HG03045 (cell line): ENCODE measurements around the gene GLI3.

Experiments
- ATAC-seq: cut with Tn5 transposase; IDR thresholded peaks from one replicate; pipeline ENCODE4 v1.9.1; 2021; ENCODE audit warnings: mild to moderate bottlenecking, moderate library complexity; ENCODE audit not compliant: unreplicated experiment

GLI3 gene

DNA sequence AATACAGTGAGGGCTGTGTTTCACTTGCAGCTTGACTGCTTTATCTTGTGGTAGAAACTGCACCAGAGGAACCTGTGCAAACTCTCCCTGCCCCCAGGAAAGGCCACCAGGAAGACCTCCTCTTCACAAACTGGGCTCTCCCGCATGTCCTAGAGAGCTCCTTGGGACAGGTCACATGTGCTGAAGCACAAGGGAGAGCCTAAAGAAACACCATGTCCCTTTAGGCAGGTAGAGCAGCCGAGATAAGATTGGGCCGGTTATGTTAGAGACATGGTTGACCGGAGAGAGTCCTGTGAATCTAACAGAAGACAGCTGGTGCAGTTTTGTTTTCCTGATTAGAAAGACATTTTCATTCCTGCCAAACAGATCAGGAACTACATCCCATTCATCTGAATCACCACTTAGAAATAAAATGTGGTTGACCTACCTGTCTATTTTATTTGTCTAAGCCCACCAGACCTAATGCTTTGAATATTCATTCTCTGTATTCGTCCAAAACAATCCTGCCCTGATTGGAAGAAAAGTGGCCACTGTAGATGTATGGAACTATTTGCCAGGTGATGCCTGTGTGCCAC, 224.1 kb downstream of the GLI3 start:
- ATAC-seq, result no peak

DNA sequence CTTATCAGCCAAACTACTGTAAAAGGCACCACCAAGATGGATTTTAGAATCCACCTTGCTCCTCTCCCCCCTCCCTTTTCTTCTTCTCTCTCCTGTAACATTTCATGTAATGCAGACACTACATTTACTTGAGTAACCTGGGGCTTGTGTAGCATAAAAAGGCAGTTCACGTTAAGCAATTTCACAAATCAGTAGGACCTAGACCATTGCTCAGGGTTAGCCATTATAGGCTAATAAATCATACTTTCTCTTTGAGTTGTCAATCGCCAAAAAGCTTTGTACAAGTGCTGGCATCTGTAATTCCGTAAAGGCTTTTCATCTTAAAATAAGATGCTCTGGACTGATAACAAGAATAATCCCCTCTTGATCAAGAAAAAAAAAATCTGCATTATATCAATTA, 224.7 kb downstream of the GLI3 start:
- ATAC-seq, result no peak

DNA sequence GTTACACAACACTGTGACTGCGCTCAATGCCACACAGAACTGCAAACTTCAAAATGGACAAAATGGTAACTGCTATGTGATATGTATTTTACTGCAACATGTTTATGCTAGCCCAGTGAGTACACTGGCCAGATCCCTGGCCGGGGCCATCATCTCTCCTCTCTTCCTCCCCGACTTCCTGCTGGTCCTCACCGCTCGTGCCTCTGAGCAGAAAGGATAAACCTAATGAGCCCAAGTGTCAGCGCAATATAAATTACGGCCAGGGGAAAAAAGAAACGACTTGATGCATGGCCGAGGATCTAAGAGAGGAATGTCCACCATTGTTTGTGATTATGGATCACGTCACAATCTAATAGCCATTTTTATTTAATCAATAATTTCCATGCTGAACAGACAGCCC, 225.2 kb downstream of the GLI3 start:
- ATAC-seq, result no peak

DNA sequence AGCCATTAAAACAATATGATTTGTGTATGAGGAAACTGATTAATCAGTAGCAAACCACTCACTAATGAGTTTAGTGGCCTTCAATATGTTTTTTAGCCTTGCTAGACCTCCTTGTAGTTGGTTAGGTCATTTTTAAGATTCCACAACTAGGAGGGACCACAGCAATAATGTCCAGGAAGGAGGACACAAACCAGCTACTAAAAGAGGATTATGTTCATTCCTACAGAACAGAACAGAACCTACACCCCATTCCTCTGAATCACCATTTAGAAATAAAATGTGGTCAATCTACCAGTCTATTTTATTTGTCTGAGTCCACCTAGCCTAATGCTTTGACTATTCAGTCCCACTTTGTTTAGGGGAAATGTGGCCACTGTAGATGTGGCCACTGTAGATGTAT, 226.3 kb downstream of the GLI3 start:
- ATAC-seq, result no peak

DNA sequence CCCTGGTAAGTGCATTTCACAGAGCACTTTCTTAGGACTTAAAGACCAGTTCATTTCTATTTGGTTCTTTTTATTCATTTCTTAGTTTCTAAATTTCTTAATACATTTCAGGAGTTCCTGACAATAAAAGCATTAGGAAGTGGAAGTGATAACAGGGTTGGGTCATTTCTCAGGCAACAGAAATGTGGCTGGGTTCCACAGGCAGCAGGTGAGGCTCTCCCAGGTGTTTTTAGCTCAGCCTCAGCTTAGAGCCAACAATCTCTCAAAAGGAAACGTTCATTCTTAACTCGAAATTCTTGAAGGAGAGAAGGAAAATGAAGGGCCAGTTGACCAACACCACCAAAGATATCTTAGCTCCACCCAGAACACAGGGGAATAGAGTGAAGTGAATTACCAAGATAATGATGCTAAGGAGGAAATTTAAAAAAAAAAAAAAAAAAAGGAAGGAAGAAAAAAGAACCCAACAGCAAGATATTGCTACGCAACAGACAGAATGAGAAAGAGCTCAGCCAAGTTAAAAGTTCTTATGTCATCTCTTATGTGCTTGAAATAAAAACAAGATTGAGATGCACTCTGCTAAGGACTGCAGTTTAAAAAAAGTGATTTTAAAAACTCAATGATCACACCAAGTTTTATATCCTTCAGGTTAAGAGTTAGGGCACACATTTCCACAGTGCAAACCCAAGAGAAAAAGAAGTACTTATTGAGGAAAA, 230.1 kb downstream of the GLI3 start:
- no peak for ATAC-seq

DNA sequence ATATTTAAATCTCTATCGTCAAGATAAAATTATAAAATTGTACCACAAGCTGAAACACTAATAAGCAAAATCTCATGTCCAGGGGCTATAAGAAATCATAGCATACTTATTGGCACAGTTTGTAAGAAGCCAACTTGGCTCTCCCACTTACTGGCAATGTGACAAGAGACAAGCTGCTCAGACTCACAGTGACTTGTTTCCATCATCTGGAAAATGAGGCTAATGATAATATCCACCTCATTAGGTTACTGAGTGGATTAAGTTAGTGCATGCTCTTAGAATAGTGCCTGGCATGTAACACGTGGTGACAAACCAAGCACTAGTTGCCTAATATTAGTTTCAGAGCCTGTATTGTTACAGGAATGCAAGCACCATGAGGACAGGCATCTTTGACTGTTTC, 234.4 kb downstream of the GLI3 start:
- ATAC-seq, result no peak

DNA sequence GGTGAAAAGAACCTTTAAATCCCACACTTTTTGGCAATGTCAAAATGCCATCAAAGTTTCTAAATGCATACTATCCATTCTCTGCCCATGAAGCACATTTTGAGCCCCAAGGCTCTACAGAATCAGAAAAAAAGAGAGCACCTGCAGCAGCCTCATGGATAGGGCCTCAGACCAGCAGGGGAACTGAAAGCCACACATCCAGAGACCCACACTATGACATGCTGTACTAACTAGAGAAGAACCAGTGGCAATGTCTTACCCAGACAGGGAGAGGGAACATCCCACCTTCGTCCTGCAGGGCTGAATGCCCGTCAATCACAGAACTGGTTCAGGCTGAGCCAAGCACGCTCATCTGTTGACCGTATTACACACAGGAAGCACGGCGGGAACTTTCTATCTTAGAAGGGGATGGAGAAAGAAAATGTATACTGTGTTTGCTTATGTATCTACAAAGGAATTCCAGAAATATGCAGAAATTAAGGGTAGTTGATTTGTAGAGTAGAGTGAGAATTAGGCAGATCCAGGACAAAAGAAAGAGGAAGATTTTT, 237.2 kb downstream of the GLI3 start:
- no peak for ATAC-seq

DNA sequence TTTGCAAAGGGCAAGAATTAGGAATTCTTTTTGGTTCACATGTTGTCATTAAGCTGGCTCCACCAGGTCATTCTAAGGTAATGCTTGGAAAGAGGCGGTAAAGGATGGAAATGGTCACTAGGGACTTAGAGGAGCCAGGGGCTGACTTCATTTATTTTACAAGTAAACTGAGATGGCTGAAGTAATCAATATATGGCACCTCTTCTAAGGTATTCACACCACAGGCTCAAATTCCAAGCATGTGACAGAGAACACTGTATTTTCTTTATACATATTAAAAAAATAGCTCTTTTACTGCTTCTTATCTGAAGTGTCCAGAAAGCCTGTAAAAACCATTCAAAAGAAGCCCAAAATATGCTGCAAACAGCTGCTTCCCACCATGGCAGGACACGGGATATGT, 239.0 kb downstream of the GLI3 start:
- no peak for ATAC-seq

DNA sequence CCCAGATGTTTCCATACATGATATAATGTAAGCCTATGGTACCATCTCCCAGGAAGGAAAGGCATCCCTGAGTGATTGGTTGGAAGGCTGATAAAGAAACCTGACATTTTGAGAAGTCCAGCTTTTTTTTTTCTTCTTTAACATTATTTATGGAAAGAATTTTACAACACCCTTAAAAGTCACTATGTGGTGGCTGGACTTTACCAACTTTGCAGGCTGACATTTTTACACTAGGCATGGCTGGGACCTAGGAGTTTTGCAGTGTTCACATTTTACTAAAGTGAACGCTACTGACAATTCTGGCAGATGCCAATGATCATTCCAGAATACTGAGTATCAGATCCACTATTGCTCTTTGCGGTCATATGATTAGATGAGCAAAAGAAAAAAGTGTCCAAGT, 239.9 kb downstream of the GLI3 start:
- ATAC-seq, result no peak

DNA sequence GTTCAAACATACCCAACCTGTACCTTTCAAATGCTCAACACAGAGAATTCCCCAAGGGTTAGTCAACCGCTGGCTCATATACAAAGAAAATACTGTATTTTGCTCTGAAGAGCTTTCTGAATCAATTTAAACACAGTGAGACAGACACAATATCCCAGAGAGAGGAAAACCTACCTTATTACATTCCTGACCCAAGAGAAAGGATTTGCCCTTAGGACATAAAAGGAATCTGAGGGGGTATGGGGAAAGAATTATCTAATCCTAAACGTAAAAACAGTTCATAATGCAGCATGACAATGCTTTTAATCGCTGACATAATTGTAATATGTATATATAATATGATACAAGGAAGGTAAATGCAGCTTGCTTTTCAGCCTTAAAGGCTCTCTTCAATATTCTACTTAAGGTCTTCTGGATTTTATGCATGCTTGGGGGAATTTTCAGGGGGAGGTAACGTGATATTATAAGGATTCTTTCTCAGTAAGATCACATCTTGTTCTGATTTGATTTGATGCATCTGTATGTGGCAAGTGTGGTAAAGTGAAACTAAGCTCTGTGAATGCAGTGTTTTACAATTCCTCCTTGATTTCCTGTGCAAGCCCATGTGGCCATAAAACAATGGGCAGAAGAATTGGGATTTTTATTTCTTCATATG, 240.5 kb downstream of the GLI3 start:
- ATAC-seq, result no peak

DNA sequence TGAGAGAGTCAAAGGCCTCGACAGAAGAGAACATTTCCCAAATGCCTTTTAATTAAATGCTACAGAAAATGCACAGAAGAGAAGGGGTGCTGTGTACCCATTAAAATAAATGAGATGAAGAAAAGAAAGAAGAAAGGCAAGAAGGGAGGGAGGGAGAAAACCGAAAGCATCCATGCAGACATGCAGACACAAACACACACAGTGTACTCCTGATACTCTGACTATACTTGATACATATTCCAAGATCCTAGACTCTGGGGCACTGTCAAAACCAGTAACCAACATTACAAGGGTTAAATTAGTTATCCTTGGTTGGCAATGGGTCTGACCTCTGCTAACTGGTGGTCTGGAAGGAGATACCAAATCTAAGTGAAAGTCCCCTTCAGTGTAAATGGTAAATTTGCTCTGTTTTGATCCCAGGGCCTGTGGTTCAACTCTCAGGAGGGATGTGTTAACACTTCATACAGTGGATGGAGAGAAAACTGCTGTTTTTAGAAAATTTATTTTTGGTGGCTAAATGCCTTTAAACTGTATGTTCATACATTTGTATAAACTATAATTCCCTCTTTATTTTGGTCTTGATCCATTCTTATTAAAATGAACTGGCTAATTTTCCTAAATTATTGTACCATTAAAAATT, 241.3 kb downstream of the GLI3 start:
- ATAC-seq, result no peak

DNA sequence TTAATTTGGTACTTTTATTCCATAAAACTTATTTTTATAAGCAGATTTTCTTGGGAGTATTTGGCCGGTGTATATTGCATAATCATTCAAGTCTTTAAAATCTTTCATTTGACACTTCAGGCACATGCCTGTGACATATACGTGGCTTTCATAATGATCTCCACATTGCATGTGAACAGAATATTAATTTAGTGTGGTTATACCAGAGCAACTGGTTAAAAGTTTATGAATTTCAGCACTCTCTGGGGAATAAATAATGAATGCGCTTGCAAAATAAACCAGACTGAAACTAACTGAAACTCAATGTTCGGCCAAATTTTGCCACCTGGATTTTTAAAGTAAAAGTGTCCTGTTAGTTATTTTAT, 242.3 kb downstream of the GLI3 start:
- ATAC-seq, result no peak

DNA sequence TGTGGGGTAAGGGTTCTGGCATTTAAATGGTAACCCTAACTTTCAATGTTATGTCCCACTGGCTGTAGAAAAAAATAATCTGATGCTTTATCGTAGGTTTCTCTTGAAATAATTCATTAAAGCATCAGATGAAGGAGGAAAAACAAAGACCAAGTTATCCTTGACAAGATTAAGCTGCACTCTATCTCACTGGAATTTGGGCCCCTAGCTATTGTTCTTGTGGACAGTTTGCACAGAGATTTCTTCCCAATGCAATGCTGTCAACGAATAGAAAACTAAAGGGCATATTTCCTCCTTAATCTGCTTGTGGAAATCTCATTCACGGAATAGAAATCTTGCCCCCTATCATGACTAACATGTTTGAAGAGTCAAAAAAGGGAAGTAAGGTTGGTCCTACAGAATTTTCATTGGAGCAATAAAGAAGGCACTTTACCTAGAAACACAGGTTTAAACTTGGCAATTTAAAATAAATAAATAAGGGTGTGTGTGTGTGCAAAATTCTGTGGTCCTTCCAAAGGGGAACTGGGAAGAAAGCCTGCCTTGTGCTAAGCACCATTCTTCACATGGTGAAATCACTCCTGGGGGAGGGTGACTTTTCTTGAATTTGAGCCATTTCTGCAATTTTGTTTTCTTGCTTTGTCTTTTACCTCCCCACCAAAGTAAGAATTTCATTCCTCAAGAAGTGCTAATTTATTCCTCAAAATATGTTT, 242.8 kb downstream of the GLI3 start:
- ATAC-seq, result no peak

DNA sequence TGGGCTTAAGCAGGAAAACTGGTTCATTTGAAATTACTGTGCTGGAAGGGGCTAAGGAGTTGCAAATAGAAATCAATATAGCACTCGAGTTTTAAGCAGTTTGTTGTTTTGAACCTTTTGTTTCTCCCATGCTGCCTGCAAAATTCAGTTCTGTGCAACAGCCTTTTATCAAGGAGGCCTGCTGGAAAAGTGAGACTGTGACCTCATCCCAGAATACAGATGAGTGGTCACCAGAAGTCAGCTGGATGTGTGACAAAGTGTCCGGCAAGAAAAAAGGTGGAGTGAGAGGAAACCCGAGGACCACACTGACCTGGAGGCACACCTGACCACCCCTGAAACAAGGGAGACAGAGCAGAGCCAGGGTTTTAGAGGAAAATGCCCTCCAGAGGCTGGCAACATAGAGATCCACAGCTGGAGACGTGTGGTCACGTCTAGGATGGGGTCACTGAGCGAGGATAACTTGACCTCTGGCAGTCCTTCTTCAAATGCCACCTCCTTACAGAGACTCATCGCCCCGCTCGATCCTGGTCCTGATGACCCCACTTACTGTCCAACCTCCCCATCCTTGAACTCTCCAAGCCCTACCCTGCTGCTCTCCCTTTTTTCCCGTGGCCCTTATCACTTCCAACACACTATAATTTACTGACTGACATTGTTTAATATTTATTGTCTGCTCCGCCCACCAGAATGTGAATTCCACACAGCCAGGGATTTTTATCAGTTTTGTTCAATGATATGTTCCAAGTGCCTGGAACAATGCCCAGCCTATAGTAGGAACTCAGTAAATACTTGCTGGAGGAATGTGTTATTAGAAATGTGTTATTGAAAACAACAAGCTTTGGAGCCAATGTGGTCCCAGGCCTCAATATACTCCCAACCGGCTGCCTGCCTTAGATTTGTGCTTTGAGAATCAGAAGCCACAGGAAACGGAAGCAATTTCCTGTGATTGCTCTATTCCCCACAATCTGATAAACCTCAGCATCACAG, 243.8 kb downstream of the GLI3 start:
- ATAC-seq, result no peak

DNA sequence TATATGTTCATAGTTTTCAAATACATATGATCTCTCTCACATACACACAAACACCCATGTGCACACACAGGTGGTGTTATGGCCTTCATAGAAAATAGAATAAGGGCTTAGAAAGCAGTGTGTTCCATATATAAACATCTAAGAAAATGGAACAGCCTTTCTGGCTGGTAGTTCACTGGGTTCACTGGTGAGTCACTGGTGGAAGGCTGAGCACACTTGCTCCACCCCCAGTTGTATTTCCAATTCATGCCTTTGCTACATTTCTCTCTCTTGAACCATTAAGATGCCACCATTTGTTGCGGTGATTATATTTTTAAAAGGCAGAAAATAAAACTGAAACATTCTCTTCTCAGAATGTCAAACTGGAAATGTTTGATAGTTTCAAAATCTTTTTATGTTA, 252.1 kb downstream of the GLI3 start:
- ATAC-seq, result no peak

DNA sequence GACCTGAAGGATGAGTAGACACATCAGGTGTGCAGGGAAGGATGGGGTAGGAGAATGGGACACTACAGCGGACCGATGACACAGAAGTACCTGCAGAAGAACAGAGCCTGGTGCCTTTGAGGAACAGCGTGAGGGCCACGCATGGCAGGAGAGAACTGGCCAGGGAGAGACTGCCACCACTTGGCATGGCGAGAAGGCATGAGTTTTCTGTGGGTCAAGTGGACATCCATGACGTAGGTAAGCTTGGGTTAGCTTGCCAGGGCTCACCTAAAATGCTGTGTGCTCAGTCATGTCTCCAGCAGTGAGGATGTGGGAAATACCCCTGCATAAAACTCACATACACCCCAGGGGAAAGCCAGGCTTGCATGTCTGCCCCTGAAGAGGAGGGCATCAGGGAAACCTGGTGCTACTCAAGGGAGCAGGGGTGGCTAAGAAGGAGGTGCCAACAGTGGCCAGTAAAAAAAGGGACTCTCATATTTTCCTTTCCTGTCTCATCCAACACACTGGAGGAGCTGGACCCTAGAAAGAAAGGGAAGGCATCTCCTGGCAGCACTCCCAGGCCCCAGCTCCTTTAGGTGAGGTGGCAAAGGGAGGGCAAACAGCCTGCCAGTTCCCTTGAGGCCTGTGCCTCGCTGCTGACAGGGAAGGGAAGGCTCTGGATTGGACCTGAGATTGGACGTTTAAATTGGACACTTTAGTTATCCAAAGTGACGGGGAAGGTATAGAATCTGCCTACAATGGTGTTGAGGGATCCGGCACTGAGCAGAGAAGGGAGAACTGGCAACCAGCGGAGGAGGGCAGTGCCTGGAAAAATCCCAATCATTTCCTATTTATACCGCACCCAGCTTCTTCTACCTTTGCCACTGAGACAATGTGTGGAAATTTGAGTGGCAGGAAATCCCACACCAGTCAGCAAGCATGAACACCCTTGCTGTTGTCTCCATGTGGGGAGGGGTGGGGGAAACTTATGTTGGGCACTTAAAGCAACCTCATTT, 255.7 kb downstream of the GLI3 start:
- ATAC-seq, result no peak

DNA sequence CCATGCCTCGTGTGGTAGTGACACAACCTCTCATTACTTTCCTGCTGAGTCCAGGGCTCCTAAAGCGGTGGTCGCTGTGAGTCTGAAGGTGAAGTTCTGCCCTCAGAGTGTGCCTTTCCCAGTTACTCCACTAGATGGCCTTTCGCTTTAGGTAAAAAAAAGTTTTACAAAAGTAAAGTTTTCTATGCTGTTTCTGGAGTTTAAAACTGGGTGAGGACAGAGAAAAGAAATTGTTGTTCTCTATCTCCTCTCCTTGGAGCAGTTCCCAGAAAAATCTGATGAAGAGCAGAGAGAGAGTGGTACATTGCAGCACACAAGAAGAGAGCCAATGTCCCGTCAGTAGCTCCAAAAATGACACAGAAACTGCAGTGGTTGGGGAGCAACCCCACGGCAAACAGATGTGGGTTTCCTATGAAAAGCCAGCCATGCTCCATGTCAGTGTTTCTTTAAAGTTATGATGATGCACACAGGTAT, 257.1 kb downstream of the GLI3 start:
- ATAC-seq, result no peak

DNA sequence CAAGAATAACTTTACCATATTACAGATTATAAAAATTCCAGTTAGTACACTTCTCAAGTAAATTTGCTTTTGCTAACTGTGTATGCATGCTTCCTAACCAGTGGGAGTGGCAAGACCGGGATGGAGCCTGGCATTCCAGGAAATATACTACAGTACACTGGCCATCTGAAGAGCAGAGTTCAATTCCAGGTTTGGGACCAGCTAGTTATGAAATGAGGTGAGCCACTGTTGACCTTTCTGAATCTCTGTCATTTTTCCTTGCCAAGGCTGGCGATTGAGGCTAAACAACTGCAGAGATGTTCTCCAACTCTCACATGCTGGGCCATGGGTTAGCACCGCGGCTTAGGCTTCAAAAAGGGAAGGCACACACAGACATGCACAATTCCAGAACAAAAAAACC, 258.2 kb downstream of the GLI3 start:
- ATAC-seq, result no peak

DNA sequence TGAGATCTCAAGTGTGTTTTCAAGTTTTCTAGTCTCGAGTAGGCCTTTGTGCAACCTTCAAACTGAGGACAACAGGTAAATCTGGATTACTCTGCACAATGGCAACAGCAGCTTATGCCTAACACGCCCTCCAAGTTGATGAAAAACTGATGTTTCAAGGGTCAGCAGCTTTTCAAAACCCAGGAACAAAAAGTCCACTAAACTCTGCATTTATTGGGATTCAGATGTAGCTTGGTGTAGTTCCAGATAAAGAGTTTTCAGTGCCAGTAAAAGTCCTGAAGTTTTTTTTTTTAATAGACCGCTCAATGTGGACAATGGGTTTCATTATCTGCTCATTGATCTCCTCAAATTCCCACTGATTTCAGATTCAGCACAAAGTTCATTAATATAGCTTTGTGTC, 259.3 kb downstream of the GLI3 start:
- no peak for ATAC-seq
